Activated CD4-positive, alpha-beta T cell treated with anti-CD3 and anti-CD28 coated beads, Interleukin-10, Interleukin-2, amounts not matched to agents 100 ng/mL and 50 ng/mL, durations not matched to agents 16 hours and 8 hours (primary cell): ENCODE data around the gene CYGB.
"Not testable (repeated sequence)": the region's sequence is repeated elsewhere in the genome, so short reads cannot be mapped to it uniquely, and the experiment has no call there.

Experiments used
- DNase-seq: peaks from one replicate; pipeline ENCODE4 v3.0.0-alpha.2; 2020

Gene CYGB

DNA sequence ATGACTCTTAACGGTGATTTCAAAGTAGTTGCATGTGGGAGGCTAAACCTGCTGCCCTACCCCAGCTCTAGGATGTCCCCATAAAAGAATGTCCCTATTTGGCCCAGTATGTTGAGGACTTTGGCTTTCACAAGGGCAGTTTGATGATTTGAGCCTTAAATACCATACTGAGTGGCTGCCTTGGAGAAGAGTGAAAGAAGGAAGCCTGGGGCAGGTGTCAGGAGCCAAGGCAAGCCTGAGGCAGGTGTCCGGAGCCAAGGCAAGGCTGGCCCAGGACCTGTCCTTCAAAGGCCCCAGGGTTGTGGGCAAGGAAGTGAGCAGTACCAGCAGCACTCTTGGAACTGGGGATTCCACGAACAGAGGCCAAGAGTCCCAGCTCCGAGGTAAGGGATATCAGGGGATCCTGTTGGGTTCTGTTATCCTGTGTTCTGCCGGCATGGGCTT lies 29.5 kb upstream of the CYGB start:
- DNase-seq, result no peak

DNA sequence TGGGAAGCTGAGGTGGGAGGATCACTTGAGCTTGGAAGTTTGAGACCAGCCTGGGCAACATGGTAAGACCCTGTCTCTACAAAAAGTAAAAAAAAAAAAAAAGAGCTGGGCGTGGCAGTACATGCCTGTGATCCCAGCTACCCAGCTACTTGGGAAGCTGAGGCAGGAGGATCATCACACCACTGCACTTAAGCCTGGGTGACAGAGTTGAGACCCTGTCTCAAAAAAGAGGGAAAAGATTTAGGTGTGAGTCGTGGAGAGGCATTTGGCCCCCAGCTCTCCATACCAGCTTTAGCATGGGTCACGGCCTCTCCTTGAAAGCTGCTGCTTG lies 29.1 kb upstream of the CYGB start:
- DNase-seq, result no peak

DNA sequence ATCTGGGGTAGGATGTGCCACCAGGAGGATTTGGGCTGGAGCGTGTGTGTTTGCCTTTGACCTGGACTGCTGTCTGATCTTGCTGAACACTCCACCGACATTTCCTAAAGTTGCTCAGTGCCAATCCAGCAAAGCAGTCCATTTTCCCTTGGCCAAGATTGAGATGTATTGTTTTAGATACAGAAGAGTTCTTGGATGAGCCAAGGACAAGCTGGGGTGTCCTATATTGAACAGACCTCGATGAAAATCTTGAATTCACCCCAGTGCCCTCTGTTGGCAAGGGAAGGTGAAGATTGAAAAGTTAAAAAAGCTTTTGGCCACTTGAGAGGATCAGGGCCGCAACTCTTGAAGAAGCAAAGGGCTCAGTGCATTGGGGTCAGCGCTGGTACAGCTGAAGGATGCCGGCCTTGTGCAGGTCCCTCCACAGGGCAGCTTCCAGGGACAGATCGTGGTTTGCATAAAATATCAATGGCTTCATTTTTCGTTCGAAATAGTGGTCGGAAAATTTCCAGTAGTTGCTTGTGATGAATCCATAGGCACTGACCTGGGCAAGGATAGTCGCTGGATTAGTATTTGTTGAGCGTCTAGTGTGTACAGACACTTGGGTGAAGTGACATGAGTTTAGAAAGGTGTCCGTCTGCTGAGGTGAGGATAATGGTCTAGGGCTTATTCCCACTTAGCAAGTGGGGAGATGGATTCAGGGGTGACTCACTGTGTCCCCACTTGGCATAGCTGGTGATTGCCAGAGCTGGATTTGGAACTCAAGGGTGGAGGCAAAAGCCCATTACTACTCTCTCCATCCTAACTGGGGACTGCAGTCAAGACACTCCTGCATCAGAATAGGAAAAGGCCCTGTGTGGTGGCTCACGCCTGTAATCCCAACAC lies 28.5 kb upstream of the CYGB start:
- DNase-seq, result no peak

GRCh38 chr17:76564991-76565727 lies 27.6 kb upstream of the CYGB start:
- DNase-seq, result peak; percentile 44

DNA sequence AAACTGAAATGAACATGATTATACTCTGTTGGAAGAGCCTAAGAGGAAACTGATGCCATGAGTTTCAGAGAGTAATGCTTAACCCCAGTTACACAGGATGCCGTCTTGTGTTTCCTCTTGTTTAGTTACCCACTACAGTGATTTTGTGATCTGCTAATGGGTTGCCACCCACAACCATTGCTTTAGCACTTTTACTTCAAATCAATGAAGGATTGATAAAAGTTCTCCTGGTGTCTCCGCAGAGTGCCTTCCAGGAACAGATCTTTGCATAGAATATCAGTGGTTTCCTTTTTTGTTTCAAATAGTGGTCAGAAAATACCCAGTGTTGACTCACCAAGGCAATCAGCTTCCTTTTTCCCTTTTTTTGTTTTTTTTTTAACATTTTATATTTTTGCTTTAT lies 25.9 kb upstream of the CYGB start:
- DNase-seq, result peak; percentile 49

GRCh38 chr17:76562734-76563148 lies 25.2 kb upstream of the CYGB start:
- peak; percentile 77 for DNase-seq

DNA sequence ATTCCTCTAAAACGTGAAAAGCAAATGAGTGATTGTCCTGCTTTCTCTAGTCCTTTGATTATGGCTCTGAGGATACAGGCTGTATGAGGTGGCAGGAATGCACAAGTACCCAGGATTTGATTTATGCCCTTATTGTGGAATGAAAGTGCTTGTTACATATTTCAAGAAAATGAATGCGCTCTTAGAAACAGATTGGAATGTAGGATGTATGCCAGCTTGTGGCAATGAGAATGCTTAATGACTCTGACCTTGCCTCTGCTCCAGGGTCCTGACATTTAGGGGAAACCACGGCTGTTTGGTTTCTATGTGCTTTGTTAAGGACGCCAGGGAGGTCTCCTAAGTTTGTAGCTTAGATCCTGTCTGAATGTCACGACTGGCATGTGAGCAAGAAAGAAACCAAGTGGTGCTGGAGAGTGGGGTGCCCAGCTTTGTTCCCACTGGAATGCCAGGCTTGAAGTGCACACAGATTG lies 24.3 kb upstream of the CYGB start:
- no peak for DNase-seq

DNA sequence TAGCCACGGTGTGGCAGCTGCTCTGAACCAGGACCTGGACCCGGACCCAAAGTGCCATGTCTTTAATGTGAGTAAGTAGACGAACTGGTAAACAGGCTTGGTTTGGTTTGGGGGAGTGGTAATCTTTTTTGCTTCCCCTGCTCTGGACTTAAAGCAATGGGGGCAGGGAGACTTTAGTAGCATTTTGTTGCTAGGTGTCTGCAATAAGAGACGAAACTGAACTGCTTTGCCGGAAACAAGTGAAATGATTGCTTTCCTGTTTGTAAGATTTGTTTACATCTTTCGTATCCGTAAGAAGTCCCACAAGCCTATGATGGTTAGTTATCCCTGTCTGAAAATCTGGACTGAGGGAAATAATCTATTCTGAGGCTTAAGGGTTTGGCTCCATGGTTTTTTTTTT lies 23.8 kb upstream of the CYGB start:
- DNase-seq, result peak; percentile 60

DNA sequence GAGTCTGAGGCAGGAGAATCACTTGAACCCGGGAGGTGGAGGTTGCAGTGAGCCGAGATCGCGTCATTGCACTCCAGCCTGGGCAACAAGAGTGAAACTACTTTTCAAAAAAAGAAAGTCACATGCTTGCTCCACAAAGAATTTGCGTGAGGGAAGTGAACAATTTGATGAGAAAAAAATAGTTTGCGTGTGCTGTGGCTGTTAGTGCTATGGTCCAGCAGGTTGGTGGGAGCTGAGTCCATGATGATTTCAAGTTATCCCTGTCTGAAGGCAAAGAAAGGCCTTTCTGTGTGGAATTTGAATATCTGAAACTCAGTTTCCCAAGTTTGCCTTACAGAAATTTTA lies 23.3 kb upstream of the CYGB start:
- DNase-seq, result no peak

GRCh38 chr17:76560036-76560876 lies 22.7 kb upstream of the CYGB start:
- DNase-seq, result peak; percentile 64

DNA sequence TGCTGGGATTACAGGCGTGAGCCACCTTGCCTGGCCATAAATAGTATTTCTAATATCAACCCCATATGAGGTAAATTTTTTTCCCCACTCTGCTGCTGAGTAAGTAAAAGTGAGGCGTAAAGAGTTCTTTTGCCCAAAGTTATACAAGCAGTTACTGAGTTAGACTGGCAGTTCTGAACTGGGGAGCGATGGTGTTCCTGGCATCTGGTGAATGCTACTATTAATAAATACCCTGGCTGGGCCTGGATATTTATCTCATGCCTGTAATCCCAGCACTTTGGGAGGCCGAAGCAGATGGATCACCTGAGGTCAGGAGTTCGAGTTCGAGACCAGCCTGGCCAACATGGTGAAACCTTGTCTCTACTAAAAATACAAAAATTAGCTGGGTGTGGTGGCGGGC lies 22.0 kb upstream of the CYGB start:
- not testable (repeated sequence) for DNase-seq

GRCh38 chr17:76558198-76559095 lies 20.9 kb upstream of the CYGB start:
- DNase-seq, result peak; percentile 51

DNA sequence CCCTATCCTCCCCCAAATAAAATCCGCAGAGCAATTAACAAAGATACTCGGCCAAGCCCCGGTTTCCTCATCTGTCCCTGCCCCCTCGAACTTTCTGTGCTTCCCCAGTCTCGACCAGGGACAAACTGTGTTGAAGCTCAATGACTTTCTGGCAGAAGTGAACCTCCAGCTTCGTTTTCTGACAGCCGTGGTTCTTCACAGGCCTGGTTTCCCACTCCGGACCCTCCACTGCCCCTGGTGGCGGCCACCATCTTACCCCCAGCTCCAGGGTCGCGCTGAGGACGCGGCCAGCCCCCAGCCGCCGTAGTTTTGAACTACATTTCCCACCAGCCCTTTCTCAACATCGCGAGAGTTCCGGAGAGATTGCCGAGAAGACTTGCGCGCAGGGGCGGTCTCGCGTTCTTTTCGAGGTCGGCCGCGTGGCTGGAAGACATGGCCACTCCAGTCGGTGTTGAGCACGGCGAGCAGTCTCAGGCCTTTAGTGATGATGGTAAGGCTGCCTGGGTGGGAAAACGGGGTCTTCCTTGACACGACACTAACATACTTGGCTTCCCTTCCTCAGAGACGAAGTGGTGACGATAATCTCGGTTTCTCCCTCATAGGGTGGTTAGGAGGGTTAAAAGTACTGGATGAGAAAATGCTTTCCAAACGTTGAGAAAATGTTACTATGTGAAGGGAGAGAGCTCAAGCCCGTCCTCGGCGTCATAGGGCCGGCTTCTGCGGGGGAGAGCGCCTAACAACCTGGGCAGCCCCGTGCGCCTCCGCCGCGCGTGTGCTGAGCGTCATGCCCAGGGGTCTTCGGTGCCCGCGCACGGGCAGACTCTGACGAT lies 20.1 kb upstream of the CYGB start:
- peak; percentile 98 for DNase-seq

DNA sequence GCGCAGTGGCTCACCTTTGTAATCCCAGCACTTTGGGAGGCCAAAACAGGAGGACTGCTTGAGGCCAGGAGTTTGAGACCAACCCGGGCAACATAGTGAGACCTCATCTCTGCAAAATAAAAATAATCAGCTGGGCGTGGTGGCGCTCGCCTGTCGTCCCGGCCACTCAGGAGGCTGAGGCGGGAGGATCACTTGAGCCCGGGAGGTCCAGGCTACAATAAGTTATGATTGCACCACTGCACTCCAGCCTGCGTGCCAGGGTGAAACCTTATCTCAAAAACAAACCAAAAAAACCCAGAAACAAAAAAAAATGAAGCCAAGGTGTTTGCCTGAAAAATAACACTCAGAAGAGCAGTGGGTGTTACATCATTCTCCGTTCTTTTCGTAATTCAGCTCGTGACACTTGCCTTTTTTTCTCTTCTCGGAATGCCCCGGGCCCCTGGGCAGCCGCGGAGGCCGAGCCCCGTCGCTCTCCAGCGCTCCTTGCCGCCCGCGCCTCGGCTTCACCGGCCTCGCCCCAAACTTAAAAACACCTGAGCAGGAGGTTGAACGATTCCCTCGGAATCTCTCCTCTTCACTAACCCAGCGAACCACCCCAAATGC lies 19.4 kb upstream of the CYGB start:
- DNase-seq, result peak; percentile 35

- DNase-seq, result no peak
Observed at GRCh38 chr17:76554131-76554530, 16.6 kb upstream of the CYGB start.

DNA sequence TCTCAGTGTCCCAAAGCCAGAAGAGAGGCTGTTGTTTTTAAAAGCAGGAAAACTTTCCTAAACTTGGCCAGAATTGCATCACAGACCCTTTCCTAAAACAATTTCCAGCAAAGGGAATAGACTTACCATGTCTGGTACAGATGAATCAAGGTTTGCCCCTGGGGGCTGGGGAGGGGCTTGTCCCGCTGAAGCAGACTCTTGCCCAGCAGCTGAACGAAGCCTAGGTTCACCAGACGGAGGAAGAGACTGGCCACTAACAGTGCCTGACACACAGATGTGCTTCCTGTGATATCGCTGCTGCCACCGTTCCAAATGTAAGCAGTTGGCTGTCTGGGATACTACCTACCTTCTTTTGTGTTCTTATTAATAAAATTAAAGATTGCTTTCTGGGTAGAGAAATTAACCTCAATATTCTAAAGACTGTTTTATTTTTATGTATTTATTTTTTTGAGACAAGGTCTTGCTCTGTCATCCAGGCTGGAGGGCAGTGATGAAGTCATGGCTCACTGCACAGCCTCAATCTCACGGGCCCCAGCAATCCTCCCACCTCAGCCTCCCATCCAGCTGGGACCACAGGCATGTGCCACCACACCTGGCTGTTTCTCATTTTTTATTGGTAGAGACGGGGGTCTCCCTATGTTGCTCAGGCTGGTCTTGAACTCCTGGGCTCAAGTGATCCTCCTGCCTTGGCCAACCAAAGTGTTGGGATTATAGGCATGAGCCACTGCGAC lies 15.8 kb upstream of the CYGB start:
- no peak for DNase-seq

GRCh38 chr17:76551685-76552084 lies 14.2 kb upstream of the CYGB start:
- no peak for DNase-seq

DNA sequence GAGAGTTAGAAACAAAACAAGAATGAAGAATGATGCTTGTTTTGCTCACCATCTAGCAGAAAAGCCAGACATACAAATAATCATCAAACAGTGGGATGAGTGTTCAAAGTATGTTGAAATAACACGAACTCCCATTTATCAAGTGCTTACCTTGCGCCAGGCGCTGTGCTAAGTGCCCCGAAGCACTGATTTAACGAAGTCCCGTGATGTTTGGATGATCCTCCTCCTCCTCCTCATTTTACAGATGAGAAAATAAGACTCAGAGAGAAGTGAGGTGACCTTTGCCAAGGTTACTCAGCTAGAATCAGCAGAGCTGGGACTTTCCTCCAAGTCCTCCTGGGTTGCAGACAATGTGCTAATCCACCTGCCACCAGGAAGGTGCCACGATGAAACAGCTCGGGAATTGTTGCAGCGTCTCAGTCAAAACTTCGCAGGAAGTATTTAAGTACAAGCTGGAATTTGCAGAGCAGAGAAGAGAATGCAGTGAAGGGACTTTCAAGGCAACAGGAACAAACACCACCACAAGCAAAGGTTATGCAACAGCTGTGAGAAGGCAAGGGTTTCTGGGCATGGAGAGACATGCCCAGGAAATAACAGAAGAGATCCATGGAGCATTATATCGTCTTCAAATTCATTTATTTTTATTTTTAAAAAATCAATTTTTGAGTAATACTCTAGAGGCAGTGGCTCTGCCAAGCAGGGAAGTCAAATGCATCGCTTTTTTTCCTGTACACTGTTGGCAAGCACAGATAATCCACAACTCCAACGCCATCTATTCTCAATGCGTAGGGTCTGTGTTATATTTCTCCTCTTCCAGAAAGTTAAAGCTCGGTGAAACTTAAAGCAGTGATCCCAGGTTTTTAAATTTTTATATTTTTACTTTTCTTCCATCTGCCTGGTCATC lies 13.5 kb upstream of the CYGB start:
- DNase-seq, result no peak

DNA sequence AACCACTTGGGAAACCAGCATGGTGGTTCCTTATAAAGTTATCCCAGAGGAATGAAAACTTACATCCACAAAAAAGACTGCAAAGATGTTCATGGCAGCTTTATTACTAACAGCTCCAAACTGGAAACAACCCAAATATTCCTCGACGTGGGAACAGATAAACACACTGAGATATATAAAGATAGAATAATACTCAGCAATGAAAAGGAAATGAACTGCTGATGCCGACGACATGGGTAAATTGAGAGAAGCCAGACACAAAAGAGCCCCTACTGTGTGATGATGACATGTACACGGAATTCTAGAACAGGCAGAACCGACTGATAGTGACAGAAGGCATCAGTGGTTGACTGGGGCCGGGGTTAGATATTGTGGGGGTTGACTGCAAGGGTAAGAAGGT lies 12.0 kb upstream of the CYGB start:
- DNase-seq, result no peak
